SK-N-SH (cell line): Measurements from ENCODE around the gene SMYD3. TPM values are rescaled to one million over a fixed set of nuclear protein-coding genes. Genes with fewer than 3 reads are reported as not detected.

Experiments used
- CTCF ChIA-PET: fragments of 300-600, 350-600 bp; formaldehyde crosslinking; extraction: SDS; loops from one replicate; lab custom pipeline; 2021; lab: Yijun Ruan, JAX
- POLR2A ChIA-PET: fragments of 350-600 bp; sonication (Branson Sonifier 250); formaldehyde crosslinking; extraction: SDS; loops from one replicate; lab custom pipeline; 2020; ENCODE audit warnings: antibody characterized with exemption, inconsistent platforms; lab: Yijun Ruan, JAX
- DNase-seq: peaks from one replicate; pipeline ENCODE4 v3.0.0; 2012
- H2AFZ ChIP-seq: fragments of 200-600 bp; sonication (generic); 2 replicates; pipeline ENCODE4 v1.8.1; 2016; ENCODE audit warnings: antibody characterized with exemption, mild to moderate bottlenecking, low read depth
- H3F3A ChIP-seq: fragments of 200-600 bp; sonication (generic); replicated peaks from 2 replicates; pipeline ENCODE3; 2016; ENCODE audit warnings: antibody characterized with exemption, mild to moderate bottlenecking; ENCODE audit not compliant: insufficient read depth
- H3K27ac ChIP-seq, 2 experiments: fragments of 200-500 bp in 1 of 2; fragments of 200-600 bp in 1 of 2; sonication (Bioruptor generic) in 1 of 2; sonication (generic), shearing (Covaris generic) in 1 of 2; 2 replicates each; pipeline versions ENCODE4 v1.5.1 to v1.6.1; 2014 to 2016; ENCODE audit warnings: low read depth in 2 of 2, inconsistent platforms in 1 of 2, low read length in 1 of 2, mild to moderate bottlenecking in 1 of 2, mixed read lengths in 1 of 2
- H3K27me3 ChIP-seq: fragments of 200-600 bp; sonication (generic), shearing (Covaris generic); 2 replicates; pipeline ENCODE4 v1.6.1; 2016; ENCODE audit warnings: mixed run types; ENCODE audit not compliant: insufficient read depth
- H3K36me3 ChIP-seq, 2 experiments: fragments of 200-500 bp in 1 of 2; fragments of 200-600 bp in 1 of 2; sonication (Bioruptor generic) in 1 of 2; sonication (generic) in 1 of 2; replicated peaks in 1 of 2; 2 replicates each; pipeline versions ENCODE3 to v1.5.1; 2014 to 2016; ENCODE audit warnings: low read length in 1 of 2, mild to moderate bottlenecking in 1 of 2; ENCODE audit not compliant: insufficient read depth in 2 of 2, control insufficient read depth in 1 of 2
- H3K4me1 ChIP-seq, 2 experiments: fragments of 200-500 bp in 1 of 2; fragments of 200-600 bp in 1 of 2; sonication (Bioruptor generic) in 1 of 2; sonication (generic), shearing (Covaris generic) in 1 of 2; 2 replicates each; pipeline versions ENCODE4 v1.5.1 to v1.6.1; 2014 to 2016; ENCODE audit warnings: low read depth in 1 of 2, low read length in 1 of 2, mixed run types in 1 of 2; ENCODE audit not compliant: insufficient read depth in 2 of 2, control insufficient read depth in 1 of 2
- H3K4me2 ChIP-seq: fragments of 200-600 bp; sonication (generic), shearing (Covaris generic); 2 replicates; pipeline ENCODE4 v1.6.1; 2017; ENCODE audit warnings: mixed run types
- H3K4me3 ChIP-seq, 2 experiments: fragments of 200-500 bp in 1 of 2; fragments of 200-600 bp in 1 of 2; sonication (Bioruptor generic) in 1 of 2; sonication (generic), shearing (Covaris generic) in 1 of 2; 2 replicates each; pipeline versions ENCODE4 v1.5.1 to v1.8.1; 2014 to 2016; ENCODE audit warnings: low read depth in 2 of 2, inconsistent platforms in 1 of 2, low read length in 1 of 2, mild to moderate bottlenecking in 1 of 2, mixed read lengths in 1 of 2, moderate library complexity in 1 of 2
- H3K79me2 ChIP-seq: fragments of 200-600 bp; sonication (generic); 2 replicates; pipeline ENCODE4 v1.8.1; 2017; ENCODE audit warnings: mild to moderate bottlenecking; ENCODE audit not compliant: insufficient read depth
- H3K9ac ChIP-seq: fragments of 200-600 bp; sonication (generic); 2 replicates; pipeline ENCODE4 v1.6.1; 2017; ENCODE audit warnings: mixed run types
- H3K9me2 ChIP-seq: fragments of 200-600 bp; sonication (generic); 2 replicates; pipeline ENCODE4 v1.6.1; 2017; ENCODE audit warnings: mixed run types
- H3K9me3 ChIP-seq: fragments of 200-600 bp; sonication (generic); 2 replicates; pipeline ENCODE4 v1.6.1; 2017; ENCODE audit warnings: mixed run types, mild to moderate bottlenecking, moderate library complexity
- H4K20me1 ChIP-seq: fragments of 200-600 bp; sonication (generic); 2 replicates; pipeline ENCODE4 v1.6.1; 2017; ENCODE audit warnings: mild to moderate bottlenecking, mixed run types; ENCODE audit not compliant: insufficient read depth
- CHD2 ChIP-seq: fragments of 150-350 bp; IDR thresholded peaks from 2 replicates; pipeline ENCODE4 v1.6.1; 2018; ENCODE audit warnings: low read length; ENCODE audit not compliant: partially characterized antibody
- ELF1 ChIP-seq: IDR thresholded peaks from 2 replicates; pipeline ENCODE4 v1.4.0; 2012
- EP300 ChIP-seq, 2 experiments: IDR thresholded peaks; 2 replicates each; pipeline versions ENCODE4 v1.4.0 to v1.6.1; 2012; ENCODE audit warnings: borderline replicate concordance in 1 of 2, low read depth in 1 of 2, low read length in 1 of 2
- EZH2phosphoT487 ChIP-seq: fragments of 200-600 bp; sonication (generic); IDR thresholded peaks from 2 replicates; pipeline ENCODE4 v1.6.1; 2017; ENCODE audit warnings: low read depth, mixed run types, mild to moderate bottlenecking, antibody characterized with exemption, moderate library complexity, borderline replicate concordance
- FOSL2 ChIP-seq: IDR thresholded peaks from 2 replicates; pipeline ENCODE4 v1.4.0; 2012; ENCODE audit warnings: low read depth, mild to moderate bottlenecking, moderate library complexity, borderline replicate concordance
- FOXJ3 ChIP-seq: sonication (generic); formaldehyde crosslinking; IDR thresholded peaks from 2 replicates; pipeline ENCODE4 v1.5.1; 2020; ENCODE audit warnings: mild to moderate bottlenecking, missing genetic modification reagents
- GATA2 ChIP-seq: sonication (generic); formaldehyde crosslinking; IDR thresholded peaks from 2 replicates; pipeline ENCODE4 v1.5.0; 2020; ENCODE audit warnings: mild to moderate bottlenecking, missing genetic modification reagents
- MAX ChIP-seq: IDR thresholded peaks from 2 replicates; pipeline ENCODE4 v1.4.0; 2012; ENCODE audit warnings: low read depth
- MXI1 ChIP-seq: IDR thresholded peaks from 2 replicates; pipeline ENCODE4 v1.6.1; 2012; ENCODE audit warnings: mild to moderate bottlenecking, low read depth, low read length, improper control_type of control experiment
- NFIC ChIP-seq: IDR thresholded peaks from 2 replicates; pipeline ENCODE4 v1.4.0; 2012; ENCODE audit warnings: borderline replicate concordance
- NRF1 ChIP-seq: IDR thresholded peaks from 2 replicates; pipeline ENCODE4 v1.6.1; 2012; ENCODE audit warnings: low read depth, mild to moderate bottlenecking, low read length
- PBX3 ChIP-seq: IDR thresholded peaks from 2 replicates; pipeline ENCODE4; 2012
- POLR2AphosphoS5 ChIP-seq: IDR thresholded peaks from 2 replicates; pipeline ENCODE4 v1.6.1; 2012; ENCODE audit warnings: low read depth, low read length
- REST ChIP-seq: IDR thresholded peaks from 2 replicates; pipeline ENCODE4 v1.6.1; 2012; ENCODE audit warnings: mild to moderate bottlenecking, low read depth, low read length, moderate library complexity
- RXRA ChIP-seq: IDR thresholded peaks from 2 replicates; pipeline ENCODE4 v1.4.0; 2012; ENCODE audit warnings: low read depth, mild to moderate bottlenecking, borderline replicate concordance
- SIN3A ChIP-seq: IDR thresholded peaks from 2 replicates; pipeline ENCODE4 v1.6.1; 2012; ENCODE audit warnings: low read depth, mild to moderate bottlenecking, low read length, moderate library complexity, borderline replicate concordance
- TCF12 ChIP-seq: IDR thresholded peaks from 2 replicates; pipeline ENCODE4 v1.4.0; 2012
- TEAD4 ChIP-seq: IDR thresholded peaks from 2 replicates; pipeline ENCODE4 v1.4.0; 2012; ENCODE audit warnings: mild to moderate bottlenecking, borderline replicate concordance; ENCODE audit not compliant: insufficient read depth
- USF2 ChIP-seq: fragments of 150-350 bp; IDR thresholded peaks from 2 replicates; pipeline ENCODE4 v1.6.1; 2017; ENCODE audit warnings: antibody characterized with exemption, low read length, low read depth, borderline replicate concordance
- YY1 ChIP-seq: IDR thresholded peaks from 2 replicates; pipeline ENCODE4 v1.4.0; 2012; ENCODE audit warnings: low read depth, mild to moderate bottlenecking
- WGBS: methylation state at CpG from one replicate; pipeline ENCODE4 v1.1.6; 2017; ENCODE audit warnings: low lambda C conversion rate; 5-methylcytosine and 5-hydroxymethylcytosine counted together
- polyA plus RNA-seq, 3 experiments: library from polyadenylated mRNA; depleted of rRNA; stranded (reverse); fragments of >200 nt; gene quantifications; 2 replicates each; pipeline ENCODE4 v1.2.3, GENCODE V29; 2012

SMYD3 gene
- polyA plus RNA-seq, 1 of the 3 experiments (the other 2 are of a cell fraction), result 31.4 TPM

GRCh38 chr1:246382589-246383238 lies 124.4 kb downstream of the SMYD3 start:
- Histone ChIP-seq H3K4me2 (no peak overlapping the region), H3K4me1 (peaks cover 0 to 2% of the 10 kb centered on the region in 2 experiments; a peak in 2 of 4 replicates), H3F3A (no peaks in the 10 kb centered on the region), H4K20me1 (no peaks in the 10 kb centered on the region), H3K9me2 (no peaks in the 10 kb centered on the region), H3K36me3 (no peaks in the 10 kb centered on the region), H3K27ac (no peak overlapping the region), H3K27me3 (no peaks in the 10 kb centered on the region), H3K4me3 (no peak overlapping the region), H3K9ac (no peak overlapping the region), H3K79me2 (peaks cover 3% of the 10 kb centered on the region; the same call in 1 of the 2 replicates), H2AFZ (no peak overlapping the region), H3K9me3 (no peaks in the 10 kb centered on the region)
- TF ChIP-seq EP300 (IDR thresholded peaks at IDR 0.05; ENCODE audit: borderline replicate concordance in 1 of 2, low read depth in 1 of 2, low read length in 1 of 2) (no peak), REST (no peak), EZH2phosphoT487 (no peak), PBX3 (no peak), FOXJ3 (CRISPR knock-in tag) (no peak), POLR2AphosphoS5 (no peak), ELF1 (no peak), NRF1 (no peak), USF2 (no peak), YY1 (no peak), CHD2 (no peak), TCF12 (no peak), RXRA (no peak), MXI1 (no peak), SIN3A (no peak), MAX (no peak), GATA2 (CRISPR knock-in tag) (no peak), FOSL2 (no peak), TEAD4 (no peak), NFIC (no peak)
- POLR2A ChIA-PET, result no interaction called here
- DNase-seq, result no peak
- CTCF ChIA-PET, result no interaction called here
- 100% methylated on average over 2 of the region's 3 CpGs for WGBS
